ENCODE results near the gene EPHB2.

DNA sequence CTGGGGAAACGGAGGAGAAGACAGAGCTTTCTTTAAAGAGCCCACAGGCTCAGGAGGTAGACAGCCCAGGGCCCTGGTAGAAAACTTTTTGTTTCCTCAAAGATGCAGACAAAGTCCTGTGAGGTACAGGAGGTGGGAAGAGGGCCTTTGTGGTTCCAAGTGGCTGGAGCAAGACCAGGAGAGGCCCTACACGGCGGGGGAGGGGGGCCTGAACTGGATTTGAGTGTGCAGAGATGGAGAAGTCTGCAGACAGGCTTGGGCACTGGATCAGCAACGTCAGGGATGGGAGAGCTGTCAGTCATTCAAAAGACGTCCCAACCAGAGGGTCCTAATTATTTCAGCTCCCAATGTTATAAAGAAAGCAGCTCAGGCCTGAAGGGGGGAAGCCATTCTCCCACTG lies 126.2 kb downstream of the EPHB2 start:
- TF ChIP-seq, protein P1, sequence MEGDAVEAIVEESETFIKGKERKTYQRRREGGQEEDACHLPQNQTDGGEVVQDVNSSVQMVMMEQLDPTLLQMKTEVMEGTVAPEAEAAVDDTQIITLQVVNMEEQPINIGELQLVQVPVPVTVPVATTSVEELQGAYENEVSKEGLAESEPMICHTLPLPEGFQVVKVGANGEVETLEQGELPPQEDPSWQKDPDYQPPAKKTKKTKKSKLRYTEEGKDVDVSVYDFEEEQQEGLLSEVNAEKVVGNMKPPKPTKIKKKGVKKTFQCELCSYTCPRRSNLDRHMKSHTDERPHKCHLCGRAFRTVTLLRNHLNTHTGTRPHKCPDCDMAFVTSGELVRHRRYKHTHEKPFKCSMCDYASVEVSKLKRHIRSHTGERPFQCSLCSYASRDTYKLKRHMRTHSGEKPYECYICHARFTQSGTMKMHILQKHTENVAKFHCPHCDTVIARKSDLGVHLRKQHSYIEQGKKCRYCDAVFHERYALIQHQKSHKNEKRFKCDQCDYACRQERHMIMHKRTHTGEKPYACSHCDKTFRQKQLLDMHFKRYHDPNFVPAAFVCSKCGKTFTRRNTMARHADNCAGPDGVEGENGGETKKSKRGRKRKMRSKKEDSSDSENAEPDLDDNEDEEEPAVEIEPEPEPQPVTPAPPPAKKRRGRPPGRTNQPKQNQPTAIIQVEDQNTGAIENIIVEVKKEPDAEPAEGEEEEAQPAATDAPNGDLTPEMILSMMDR (IDR thresholded peaks at IDR 0.05), result no peak
- TF ChIP-seq POLR2A (IDR thresholded peaks at IDR 0.05), result no peak
